CD4-positive, alpha-beta T cell treated with Interleukin-15 for 1 hour (primary cell): Measurements from ENCODE around the gene SLC4A4.

ENCODE experiments used
- DNase-seq: peaks from one replicate; pipeline ENCODE4 v3.0.0-alpha.2; 2020

Gene SLC4A4

GRCh38 chr4:71426381-71427042 is 87.7 kb downstream of the SLC4A4 start:
- DNase-seq: no peak

GRCh38 chr4:71429106-71429505 is 90.3 kb downstream of the SLC4A4 start:
- no peak for DNase-seq

- DNase-seq: no peak
Measured at GRCh38 chr4:71429962-71430361, 91.1 kb downstream of the SLC4A4 start.

GRCh38 chr4:71430609-71431008 is 91.8 kb downstream of the SLC4A4 start:
- DNase-seq: no peak

GRCh38 chr4:71440612-71441011 is 101.8 kb downstream of the SLC4A4 start:
- DNase-seq: no peak

- no peak for DNase-seq
Measured at GRCh38 chr4:71441186-71442169, 102.7 kb downstream of the SLC4A4 start.

- no peak for DNase-seq
Measured at GRCh38 chr4:71442336-71442735, 103.5 kb downstream of the SLC4A4 start.

GRCh38 chr4:71444395-71444794 is 105.6 kb downstream of the SLC4A4 start:
- no peak for DNase-seq

GRCh38 chr4:71445811-71446210 is 107.0 kb downstream of the SLC4A4 start:
- no peak for DNase-seq

GRCh38 chr4:71446479-71447081 is 107.8 kb downstream of the SLC4A4 start:
- DNase-seq: no peak

- DNase-seq: no peak
Measured at GRCh38 chr4:71449040-71449439, 110.2 kb downstream of the SLC4A4 start.

GRCh38 chr4:71449878-71450277 is 111.1 kb downstream of the SLC4A4 start:
- DNase-seq: no peak

- DNase-seq: no peak
Measured at GRCh38 chr4:71453531-71453930, 114.7 kb downstream of the SLC4A4 start.

- DNase-seq: no peak
Measured at GRCh38 chr4:71456841-71457240, 118.0 kb downstream of the SLC4A4 start.

GRCh38 chr4:71460371-71460770 is 121.6 kb downstream of the SLC4A4 start:
- DNase-seq: no peak

- no peak for DNase-seq
Measured at GRCh38 chr4:71461422-71461821, 122.6 kb downstream of the SLC4A4 start.

- no peak for DNase-seq
Measured at GRCh38 chr4:71466775-71467174, 128.0 kb downstream of the SLC4A4 start.

GRCh38 chr4:71468116-71468710 is 129.4 kb downstream of the SLC4A4 start:
- DNase-seq: no peak

- DNase-seq: no peak
Measured at GRCh38 chr4:71469541-71469940, 130.7 kb downstream of the SLC4A4 start.

- no peak for DNase-seq
Measured at GRCh38 chr4:71470524-71470923, 131.7 kb downstream of the SLC4A4 start.

- DNase-seq: no peak
Measured at GRCh38 chr4:71472946-71473345, 134.1 kb downstream of the SLC4A4 start.

- no peak for DNase-seq
Measured at GRCh38 chr4:71473541-71474240, 134.9 kb downstream of the SLC4A4 start.

- DNase-seq: no peak
Measured at GRCh38 chr4:71474731-71475130, 135.9 kb downstream of the SLC4A4 start.
